GM18511 (cell line): Measurements from ENCODE around the gene CENATAC.
"Not testable (repeated sequence)": the region's sequence is repeated elsewhere in the genome, so short reads cannot be mapped to it uniquely, and the experiment has no call there.

Source experiments
- ATAC-seq: cut with Tn5 transposase; IDR thresholded peaks from one replicate; pipeline ENCODE4 v1.9.1; 2021; ENCODE audit warnings: mild to moderate bottlenecking, moderate library complexity; ENCODE audit not compliant: unreplicated experiment

The CENATAC gene, protein sequence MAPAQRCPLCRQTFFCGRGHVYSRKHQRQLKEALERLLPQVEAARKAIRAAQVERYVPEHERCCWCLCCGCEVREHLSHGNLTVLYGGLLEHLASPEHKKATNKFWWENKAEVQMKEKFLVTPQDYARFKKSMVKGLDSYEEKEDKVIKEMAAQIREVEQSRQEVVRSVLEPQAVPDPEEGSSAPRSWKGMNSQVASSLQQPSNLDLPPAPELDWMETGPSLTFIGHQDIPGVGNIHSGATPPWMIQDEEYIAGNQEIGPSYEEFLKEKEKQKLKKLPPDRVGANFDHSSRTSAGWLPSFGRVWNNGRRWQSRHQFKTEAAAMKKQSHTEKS

DNA sequence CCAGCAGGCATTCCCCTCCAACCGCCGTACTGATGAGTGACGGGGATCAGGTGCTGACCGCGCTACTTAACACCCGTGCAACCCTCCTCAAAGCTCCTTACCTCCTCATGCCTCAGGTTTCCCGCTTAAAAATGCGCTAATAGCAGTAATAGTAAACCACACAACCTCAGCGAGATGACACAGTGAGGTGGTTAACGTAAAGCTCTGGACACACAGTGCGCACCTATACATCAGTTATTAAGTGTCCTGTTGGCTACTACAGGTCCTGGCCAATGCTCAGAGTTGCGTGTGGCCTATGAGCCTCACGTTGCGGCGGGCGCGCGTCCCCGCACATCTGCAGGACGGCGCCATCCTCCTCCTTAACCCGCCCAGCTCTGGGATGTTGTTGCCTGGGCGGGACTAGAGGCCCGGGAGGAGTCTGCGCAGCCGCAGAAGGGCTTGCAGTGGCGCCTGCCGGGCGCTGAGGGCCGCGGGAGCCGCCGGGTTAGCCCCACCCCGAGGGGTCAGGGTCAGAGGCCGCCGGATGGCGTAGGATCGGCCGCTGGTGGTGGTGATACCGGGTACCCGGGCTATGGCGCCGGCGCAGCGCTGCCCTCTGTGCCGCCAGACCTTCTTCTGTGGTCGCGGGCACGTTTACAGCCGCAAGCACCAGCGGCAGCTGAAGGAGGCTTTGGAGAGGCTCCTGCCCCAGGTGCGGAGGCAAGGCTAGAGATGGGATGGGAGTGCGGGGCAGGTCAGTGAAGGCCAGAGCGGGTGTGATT lies at the start of gene CENATAC:
CENATAC (plus strand) TSS at position 512 of the 761 bp plus-strand sequence; CDS start at position 572, 60 bp downstream.
- peak; percentile 94 for ATAC-seq

DNA sequence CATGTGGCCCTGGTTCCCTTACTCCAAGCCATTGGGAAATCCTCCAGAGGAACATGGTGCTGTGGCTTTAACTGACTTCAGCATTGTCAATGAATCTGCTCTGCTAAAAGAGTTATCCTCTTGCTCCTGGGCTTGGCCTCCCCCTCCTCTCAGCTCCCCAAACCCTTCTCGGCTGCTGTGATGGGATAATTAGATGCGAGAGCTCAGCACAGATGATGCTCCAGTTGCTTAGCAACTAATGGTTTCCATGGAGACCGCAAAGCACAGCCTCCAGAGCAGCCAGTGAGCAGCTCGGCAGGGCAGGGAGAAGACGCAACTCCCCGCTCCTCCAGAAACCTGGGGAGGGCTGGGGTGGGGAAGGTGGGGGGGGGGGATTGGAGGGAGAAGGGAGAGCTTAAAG lies 44.7 kb upstream of the CENATAC start:
- ATAC-seq = no peak

DNA sequence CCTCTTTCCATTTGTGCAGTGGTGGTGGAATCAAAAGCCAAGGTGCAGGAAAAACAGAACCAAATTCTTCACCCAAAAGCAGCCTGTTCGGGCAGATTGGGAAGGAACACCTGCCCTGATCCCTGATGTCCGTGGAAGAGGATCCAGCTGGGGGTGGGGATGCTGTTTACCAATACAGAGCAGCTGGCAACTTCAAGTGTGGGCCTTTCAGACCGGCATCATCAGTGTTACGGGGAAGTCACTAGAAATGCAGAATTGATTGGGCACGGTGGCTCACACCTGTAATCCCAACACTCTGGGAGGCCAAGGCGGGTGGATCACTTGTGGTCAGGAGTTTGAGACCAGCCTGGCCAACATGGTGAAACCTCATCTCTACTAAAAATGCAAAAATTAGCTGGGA lies 44.0 kb upstream of the CENATAC start:
- ATAC-seq = not testable (repeated sequence)

DNA sequence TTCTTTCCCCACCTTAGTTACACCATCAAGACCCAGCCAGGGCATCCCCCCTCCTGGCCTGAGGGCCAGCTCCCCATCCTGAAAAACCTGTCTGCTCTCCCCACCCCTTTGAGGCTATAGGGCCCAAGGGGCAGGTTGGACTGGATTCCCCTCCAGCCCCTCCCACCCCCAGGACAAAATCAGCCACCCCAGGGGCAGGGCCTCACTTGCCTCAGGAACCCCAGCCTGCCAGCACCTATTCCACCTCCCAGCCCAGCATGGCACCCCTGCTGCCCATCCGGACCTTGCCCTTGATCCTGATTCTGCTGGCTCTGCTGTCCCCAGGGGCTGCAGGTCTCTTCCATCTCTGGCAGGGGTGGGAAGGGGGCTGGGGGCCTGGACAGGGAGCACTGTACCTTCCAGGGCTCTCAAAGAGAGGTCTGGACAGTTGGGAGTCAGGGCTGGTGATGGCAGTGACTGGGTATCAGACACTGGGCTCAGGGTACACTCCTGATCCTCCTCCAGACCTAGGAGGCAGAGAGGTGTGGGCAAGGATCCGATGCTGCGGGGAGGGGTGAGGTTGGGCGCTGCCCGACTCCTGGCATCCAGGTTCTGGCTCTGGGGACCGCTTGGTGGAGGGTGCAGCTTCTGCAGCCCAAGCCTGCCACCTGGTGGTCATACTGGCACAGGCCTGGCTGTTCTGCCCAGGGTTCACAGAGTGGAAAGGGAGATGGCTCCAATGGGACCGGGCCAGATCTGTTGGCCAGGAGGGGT lies 41.7 kb upstream of the CENATAC start, which contains the start of gene UPK2:
UPK2 (plus strand) TSS at position 205 of the 753 bp plus-strand sequence; CDS start at position 258, 53 bp downstream.
- ATAC-seq = peak; percentile 72

DNA sequence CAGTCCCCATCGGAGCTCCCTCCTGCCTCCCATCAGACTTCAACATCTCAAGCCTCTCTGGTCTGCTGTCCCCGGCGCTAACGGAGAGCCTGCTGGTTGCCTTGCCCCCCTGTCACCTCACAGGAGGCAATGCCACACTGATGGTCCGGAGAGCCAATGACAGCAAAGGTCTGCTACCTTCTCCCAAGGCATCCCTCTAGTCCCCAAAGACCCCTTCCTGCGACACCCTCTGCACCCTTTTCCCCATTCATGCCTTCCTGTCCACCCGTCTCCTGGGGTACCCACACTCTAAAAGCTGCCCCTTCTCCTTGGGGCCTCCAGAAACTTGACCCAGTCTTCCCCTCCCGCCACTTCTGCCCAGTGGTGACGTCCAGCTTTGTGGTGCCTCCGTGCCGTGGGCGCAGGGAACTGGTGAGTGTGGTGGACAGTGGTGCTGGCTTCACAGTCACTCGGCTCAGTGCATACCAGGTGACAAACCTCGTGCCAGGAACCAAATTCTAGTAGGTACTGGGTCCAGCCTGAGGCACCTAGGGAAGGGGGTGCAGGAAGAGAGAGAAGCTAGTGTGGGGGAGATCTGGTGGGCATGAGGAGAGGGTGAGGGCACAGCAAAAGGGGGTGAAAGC lies 41.0 kb upstream of the CENATAC start:
- no peak for ATAC-seq

DNA sequence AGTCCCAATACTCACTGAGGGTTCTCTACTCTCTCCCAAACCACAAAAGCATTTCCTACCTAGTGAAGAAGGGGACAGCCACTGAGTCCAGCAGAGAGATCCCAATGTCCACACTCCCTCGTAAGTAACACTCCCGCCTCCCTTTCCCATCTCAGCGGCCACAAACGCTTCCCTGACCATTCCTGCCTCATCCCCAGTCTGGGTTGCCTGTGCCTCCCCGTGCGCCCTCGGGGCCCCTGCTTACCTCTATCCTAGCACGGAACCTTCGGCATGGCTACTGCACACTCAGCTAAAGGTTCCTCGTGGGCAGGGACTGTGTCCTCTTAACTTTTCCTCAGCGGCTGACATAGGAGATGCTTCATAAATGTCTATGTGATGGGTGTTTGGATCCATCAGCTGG lies 40.4 kb upstream of the CENATAC start:
- ATAC-seq = no peak

DNA sequence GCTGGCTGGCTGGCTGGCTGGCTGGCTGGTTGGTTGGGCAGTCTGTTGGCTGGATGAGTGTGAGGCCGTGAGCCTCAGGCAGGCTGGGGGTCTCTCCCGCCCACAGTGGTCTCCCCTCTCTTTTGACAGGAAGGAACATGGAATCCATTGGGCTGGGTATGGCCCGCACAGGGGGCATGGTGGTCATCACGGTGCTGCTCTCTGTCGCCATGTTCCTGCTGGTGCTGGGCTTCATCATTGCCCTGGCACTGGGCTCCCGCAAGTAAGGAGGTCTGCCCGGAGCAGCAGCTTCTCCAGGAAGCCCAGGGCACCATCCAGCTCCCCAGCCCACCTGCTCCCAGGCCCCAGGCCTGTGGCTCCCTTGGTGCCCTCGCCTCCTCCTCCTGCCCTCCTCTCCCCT lies 40.0 kb upstream of the CENATAC start:
- no peak for ATAC-seq

DNA sequence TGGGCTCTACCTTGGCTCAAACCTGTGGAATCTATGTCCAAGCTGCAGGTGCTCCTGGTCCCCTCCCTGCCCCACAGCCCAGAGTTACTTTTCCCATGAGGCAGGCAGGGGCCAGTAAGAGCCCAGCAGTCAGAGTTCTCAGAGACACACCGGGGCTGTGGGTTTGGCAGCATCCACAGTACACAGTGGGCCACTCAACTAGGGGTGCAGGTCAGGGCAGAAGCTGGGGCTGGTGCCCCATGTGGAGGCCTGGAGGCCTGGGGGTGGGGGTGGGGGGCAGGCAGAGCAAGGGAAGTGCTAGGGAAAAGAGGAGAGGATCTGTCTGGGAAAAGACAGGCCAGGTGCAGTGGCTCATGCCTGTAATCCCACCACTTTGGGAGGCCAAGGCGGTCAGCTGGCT lies 39.4 kb upstream of the CENATAC start:
- ATAC-seq = no peak

DNA sequence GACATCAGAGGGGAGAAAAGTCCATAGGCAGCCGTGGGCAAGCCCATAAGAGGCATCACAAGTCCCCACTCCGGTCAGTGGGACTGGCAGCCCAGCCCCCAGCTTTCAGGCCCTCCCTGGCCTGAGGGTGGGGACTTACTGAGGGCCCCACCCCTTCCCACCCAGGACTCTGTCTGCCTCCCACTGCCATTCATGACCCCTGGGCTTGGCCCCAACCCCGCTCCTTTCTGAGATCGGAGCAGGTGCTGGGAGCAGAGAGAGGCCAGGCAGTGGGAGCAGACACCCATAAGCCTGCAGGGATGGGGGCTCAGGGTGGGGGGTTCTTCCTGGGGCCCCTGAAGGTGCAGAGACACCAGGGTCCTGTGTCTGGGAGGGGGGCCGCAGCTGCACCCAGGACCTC lies 36.7 kb upstream of the CENATAC start:
- no peak for ATAC-seq

DNA sequence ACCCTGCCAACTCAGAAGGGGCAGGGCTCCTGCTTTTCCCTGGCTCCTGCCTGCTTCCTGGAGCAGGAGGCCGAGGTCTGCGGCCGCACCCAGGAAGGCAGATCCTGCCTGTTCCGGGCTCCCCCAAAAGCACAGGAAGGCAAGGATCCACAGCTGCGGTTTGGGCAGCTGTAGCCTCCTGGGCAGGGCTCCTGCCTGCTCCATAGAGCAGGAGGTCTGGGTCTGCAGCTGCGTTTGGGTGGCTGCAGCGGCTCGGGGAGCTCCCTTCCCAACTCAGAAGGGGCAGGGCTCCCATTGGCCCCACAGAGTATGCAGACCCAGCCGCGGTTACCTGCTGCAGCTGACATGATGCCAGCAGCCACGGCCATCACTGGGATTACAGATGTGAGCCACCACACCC lies 36.3 kb upstream of the CENATAC start:
- ATAC-seq = no peak

DNA sequence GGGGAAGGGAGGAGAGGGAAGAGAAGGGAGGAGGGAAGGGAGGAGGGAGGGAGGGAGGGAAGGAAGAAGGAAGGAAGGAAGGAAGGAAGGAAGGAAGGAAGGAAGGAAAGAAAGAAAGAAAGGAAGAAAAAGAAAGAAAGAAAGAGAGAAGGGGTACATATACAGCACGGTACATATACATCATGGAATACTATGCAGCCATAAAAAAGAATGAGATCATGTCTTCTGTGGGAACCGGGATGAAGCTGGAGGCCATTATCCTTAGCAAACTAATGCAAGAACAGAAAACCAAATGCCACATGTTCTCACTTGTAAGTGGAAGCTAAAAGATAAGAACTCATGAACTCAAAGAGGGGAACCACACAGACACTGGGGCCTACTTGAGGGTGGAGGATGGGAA lies 28.4 kb upstream of the CENATAC start:
- ATAC-seq = not testable (repeated sequence)

DNA sequence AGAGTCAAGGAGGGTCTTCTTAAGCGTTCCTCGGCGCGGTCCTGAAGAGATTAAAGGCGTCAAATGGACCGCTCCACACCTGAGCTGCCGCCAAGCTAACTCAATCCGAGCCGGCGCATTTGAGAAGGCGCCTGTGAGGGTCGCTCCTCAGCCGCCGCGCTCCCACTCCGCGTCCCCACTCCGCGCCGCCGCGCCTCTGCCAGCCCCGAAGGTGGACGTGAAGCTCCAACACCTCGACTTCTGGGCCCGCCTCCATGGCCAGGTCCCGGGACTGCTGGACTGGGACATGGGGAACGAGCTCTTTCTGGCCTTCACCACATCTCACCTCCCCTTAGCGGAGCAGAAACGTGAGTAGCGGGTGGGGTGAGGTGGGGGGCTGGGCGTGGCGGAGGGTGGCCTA lies 26.3 kb upstream of the CENATAC start, which contains the start of gene FOXR1:
FOXR1 (plus strand) TSS at position 116 of the 400 bp plus-strand sequence; CDS start at position 287, 171 bp downstream.
- ATAC-seq = no peak

DNA sequence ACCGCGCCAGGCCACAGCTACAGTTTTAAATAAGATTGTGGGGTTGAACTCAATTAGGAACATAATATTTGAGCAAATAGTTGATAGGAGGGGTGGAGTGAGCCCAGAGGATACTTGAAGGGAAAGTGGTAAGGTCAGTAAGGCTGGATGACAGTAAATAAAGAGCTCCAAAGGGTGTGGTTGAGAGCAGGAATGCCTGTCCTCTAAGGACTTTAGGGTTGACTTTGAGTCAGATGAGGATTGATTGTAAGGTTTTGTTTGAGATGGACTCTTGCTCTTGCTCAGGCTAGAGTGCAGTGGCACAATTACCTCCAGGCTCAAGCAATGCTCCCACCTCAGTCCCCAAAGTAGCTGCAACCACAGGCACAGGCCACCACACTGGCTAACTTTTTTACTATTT lies 24.0 kb upstream of the CENATAC start:
- no peak for ATAC-seq

DNA sequence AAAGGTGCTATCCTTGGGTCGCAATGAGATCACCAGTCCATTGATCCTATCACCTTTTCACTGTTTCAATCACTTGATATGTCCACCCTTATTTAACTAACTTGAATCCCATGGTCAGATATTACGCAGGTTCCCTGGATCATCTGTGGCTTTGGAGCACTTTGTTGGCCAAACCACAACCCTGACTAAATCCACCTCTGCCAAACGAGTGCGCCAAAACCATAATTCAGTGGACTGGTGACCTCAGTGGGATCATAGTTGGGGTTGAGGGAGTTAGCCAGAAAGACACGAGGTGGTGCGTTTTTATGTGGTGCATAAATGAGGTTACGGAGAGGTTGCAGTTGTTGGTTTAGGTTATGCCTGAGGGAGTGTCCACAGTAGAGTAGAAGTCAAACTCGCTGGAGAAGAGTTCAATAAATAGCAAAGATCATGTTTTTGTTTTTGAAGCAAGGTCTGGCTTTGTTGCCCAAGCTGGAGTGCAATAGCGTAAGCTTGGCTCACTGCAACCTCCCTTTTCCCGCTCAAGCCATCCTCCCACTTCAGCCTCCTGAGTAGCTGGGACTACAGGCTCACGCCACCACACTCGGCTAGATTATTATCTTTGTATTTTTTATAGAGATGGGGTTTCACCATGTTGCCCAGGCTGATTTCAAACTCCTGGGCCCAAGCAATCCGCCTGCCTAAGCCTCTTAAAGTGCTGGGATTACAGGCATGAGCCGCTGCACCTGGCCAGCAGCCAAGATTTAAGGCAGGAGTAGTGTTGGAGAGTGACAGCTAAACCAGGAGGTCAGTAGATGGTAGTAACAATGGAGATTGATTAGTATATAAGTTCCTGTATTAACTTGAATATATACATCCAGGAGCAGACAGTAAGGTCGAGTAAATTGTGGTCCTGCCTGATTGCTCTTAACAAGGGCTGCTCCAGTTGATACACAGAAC lies 21.9 kb upstream of the CENATAC start:
- no peak for ATAC-seq

DNA sequence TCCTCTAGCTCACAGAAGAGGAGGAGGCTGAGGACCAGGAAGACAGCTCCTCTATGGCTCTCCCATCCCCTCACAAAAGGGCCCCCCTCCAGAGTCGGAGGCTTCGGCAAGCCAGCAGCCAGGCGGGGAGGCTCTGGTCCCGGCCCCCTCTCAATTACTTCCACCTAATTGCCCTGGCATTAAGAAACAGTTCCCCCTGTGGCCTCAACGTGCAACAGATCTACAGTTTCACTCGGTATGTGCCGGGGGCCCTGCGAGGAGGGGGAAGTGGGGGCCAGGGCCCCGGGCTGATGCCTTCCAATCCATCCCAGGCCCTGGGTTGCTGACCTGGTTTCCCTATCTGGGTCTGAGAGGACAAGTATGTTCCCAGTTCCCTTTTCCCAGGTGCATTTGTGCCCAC lies 18.5 kb upstream of the CENATAC start:
- no peak for ATAC-seq

DNA sequence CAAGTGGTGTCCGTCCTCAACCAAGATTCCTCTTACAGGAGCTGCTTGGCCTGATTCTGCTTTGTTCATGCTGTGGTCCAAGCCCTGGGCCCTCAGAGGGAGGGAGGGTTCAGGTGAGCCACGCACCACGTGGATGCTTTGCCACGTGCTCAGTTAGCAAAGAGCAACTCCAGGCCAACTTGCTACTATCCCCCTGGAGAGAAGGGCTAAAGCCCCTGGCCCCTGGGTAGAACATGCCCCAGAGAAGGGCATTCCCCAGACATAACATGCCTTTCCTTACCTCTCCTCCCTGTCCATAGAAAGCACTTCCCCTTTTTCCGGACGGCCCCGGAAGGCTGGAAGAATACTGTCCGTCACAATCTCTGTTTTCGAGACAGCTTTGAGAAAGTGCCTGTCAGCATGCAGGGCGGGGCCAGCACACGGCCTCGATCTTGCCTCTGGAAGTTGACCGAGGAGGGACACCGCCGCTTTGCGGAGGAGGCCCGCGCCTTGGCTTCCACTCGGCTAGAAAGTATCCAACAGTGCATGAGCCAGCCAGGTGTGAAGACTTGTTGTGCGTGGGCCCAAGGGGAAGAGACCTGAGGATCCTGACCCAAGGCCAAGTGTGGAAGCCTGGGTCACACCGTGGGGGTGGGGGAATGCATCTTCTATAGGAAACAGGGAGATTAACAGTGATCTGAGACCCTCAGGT lies 17.6 kb upstream of the CENATAC start:
- ATAC-seq = no peak

DNA sequence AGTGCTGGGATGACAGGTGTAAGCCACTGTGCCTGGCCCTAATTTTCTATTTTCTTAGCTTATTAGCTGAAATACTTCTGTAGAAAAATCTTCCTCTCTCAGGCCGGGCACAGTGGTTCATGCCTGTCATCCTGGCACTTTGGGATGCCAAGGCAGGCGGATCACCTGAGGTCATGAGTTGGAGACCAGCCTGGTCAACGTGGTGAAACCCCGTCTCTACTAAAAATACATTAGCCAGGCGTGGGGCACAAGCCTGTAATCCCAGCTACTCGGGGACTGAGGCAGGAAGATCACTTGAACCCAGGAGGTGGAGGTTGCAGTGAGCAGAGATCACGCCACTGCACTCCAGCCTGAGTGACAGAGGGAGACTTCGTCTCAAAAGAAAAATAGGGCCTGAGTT lies 13.6 kb upstream of the CENATAC start:
- not testable (repeated sequence) for ATAC-seq

DNA sequence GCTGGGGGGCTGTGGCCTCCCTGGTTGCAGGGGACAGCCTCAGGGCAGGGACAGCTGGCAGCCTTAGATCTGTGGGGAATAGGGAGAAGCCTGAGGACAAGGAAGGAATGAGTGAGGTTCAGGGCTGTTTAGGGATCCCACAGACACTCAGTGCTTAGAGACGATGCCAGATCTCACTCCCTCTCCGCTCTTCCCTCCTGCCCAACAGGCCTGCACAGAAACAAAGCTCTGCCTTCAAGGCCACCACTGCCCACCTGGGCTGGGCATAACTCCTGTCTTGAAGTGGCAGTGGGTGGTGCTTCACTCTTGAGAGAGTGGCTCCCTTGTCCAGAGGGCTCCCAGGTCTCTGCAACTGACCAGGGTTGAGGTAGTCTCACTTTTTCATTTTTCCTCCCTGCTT lies 13.1 kb upstream of the CENATAC start:
- ATAC-seq = no peak

DNA sequence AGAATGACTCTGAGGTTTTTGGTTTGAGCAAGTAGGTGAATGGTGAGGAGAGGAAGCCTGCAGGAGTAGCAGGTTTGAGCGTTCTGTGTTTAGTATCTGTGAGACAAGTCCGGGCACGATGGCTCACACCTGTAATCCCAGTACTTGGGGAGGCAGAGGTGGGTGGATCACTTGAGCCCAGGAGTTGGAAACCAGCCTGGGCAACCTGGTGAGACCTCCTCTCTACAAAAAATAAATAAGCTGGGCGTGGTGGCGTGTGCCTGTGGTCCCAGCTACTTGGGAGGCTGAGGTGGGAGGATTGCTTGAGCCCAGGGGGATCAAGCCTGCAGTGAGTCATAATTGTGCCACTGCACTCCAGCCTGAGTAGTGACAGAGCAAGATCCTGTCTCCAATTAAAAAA lies 9.7 kb upstream of the CENATAC start:
- ATAC-seq = no peak
